Measurements from ENCODE around the gene OGFRL1.
"Not testable (repeated sequence)": the region's sequence is repeated elsewhere in the genome, so short reads cannot be mapped to it uniquely, and the experiment has no call there.

Gene OGFRL1

DNA sequence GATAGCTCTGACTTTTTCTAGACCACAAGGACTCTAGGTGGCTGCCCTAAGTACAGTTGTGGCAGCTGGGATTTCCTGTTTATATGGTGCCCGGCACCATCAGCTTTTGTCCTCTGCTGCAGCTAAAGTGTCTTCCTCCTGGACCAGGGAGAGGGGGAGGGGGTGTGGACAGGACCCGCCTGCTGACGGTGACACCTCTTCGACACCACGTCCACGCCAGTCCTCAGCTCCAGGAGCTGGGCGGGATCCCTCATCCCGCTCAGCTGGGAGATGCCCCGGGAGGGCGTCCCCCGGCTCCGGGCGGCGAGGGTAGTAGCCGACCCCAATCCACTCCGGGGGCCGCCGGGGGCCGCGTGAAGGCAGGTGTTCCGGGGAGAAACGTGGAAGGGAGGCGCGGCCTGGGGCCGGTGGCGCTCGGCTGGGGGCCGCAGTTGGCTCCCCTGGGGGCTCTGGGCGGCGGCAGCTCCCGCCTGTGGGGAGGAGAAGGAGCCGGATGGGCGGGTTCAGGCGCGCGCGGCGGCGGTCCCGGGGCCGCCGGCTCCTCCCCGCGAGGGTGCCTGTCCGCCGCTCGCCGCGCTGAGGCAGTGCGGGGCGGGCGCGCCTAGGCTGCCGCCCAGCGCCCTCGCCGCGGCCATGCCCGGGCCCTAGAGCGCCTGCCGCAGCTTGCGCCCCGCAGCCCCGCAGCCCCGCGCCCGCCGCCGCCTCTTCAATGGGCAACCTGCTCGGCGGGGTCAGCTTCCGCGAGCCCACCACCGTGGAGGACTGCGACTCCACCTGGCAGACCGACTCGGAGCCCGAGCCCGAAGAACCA lies at the start of gene OGFRL1:
Gene OGFRL1, plus strand, starts transcription at position 584 of the 811 bp plus-strand sequence. Its CDS starts 126 bp downstream, at position 710.
- DNase-seq = peak; percentile 75 to 85

DNA sequence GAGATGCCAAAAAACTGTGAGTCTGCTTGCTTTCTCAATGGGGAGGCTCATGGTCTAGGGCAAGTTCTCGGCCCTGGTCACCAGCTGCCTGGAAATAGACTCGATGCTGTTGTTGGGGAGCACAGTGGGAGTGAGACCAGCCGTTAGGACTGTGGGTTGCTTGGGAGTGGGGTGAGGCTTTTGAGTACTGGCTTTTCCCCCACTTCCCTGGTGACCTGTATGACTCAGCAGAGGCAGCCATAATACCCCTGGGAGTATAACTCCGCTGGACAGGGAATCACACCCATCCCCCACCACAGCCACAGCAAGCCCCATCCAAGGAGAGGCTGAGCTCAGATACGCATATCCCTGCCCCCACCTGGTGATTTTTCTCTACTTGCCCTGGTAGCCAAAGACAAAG lies 48.9 kb upstream of the OGFRL1 start:
- DNase-seq = no peak

DNA sequence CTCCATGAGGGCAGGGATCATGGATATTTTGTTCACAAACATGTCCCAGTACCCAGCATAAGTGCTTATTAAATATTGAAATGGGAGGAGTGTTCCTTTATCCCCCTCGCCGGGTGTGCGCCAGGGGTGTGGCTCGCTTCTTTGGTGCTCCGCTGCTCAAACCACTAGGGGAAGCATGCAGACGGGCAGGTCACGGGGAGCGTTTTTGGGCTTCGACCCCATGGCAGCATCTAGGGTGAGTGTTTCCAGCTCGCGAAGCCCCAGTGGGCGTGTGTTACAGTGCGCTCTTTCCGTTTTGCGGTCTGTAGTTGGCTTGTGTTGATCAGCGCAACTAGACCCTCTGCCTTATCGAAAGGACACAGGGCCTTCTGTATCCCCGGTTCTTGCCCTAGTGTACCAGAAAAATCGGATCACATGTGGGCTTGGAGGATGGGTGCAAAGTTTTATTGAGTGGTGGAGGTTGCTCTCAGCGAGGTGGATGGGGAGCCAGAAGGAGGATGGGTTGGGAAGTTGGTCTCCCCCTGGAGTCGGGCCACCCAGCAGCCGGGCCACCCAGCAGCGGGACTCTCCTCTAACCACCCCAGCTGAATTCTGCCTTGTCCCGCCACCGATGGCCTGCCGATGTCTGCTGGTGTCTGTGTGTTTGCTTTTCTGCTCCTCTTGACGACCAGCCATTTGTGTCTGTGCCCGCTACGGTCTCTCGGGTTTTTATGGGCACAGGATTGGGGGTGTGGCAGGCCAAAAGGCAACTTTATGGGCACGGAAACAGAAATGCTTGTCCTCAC lies 43.2 kb upstream of the OGFRL1 start:
- no peak for DNase-seq

DNA sequence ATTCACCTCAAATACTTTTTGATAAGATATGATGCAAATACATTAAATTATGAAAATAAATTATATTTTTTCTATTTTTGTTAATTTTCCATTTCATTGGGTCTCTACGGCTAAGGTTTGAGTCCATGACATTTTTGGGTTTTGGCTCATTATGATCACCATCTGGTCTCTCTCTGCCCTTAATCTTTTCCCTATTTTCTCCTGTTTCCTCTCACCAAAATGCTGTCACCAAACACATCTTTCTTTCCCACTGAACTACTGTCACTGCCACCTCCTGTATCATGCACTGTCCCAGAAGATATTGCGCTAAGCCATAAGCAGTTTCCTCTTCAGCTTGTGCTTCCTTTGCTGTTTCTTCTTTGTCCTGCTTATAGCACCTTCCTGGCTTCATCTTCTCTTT lies 42.0 kb upstream of the OGFRL1 start:
- DNase-seq = peak; percentile 3 to 16

DNA sequence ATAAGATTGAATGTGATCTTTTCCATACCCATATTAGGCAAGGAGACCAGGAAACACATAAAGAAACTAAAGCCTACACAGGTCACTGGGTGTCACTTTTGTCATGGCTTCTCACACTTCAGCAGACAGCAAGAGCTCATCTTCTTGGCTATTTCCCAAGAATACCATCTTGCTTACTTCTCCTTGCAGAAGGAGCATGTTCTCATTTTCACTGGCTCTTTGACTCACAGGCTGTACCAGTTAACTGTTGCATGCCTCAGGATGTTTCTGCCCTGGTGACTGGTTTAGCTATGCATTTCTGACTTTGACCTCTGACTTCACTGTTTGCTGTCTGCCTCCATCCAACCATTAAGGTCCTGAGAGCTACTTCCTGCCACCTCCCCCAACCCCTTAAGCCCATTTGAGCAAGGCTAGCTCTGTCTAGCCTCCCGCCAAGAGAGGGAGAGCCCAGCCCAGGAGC lies 40.3 kb upstream of the OGFRL1 start:
- DNase-seq = peak in 1 of 2 experiments; percentile 20

DNA sequence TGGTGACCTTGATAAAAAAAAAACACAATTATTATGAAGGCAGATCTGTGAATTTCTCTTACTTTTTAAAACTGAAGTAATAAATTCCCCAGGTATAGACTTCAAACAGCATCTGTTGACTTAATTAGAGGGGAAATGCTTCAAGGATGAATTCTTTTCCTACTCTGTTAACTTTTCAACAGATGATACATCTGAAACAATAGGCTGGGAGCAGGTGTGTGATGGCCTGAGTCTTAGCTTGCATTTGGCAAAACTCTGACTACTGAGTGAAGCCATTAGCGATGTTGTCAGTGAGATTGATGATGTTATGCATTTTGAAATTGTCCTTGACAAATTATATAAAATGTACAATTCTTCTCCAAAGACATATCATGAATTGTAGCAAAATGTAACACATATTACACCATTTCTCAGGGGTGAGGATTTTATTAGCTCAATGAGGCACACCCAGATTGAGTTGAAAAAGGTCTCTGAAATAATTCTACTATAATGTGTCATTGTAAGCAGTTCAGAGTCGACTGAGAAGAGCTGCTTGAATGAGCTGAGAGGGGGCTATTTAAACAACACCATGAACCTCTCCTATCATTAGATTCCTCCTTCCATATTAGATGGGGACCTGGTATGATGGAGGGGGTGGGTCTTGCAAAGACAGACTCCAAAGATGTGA lies 39.6 kb upstream of the OGFRL1 start:
- DNase-seq = no peak

DNA sequence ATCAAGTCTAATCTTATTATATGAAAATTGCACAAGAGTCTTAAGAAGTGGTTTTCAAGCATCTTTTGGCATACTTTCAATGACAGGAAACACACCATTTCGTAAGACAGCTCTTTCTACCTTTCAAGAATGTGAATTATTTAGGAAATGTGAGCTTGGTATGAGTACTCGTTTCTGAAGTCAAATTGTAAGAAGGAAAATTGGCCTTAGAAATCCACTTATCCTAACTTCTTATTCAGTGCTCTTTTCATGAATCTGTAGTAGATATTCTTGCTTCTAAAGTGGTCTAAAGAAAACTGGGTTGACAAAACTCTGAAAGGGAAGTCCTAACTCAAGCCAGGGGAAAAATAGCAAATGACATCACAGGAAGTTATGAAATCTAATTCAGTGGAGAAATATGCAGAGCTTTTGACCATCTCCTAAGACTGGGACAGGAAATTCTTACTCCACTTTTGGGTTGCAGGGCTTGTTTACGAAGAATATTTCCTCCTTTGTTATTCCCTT lies 38.5 kb upstream of the OGFRL1 start:
- DNase-seq = no peak

DNA sequence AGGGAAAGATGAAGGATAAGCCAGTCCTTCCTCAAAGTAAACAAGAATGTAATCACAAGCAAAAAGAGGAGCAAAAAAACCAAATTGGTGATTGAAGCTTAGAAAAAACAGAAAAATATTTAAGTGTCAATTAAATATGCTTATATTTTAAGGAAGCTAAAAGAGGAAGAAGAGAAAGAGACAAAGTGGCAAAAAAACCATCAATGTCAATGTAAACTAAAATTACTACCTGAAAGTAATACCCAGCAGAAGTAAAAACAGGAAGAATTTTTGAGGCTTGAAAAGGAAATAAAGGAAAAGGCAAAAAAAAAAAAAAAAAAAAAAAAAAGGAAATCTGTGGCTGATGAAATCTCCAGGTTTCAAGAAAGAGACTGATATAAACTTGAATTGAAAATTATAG lies 36.2 kb upstream of the OGFRL1 start:
- DNase-seq = no peak

DNA sequence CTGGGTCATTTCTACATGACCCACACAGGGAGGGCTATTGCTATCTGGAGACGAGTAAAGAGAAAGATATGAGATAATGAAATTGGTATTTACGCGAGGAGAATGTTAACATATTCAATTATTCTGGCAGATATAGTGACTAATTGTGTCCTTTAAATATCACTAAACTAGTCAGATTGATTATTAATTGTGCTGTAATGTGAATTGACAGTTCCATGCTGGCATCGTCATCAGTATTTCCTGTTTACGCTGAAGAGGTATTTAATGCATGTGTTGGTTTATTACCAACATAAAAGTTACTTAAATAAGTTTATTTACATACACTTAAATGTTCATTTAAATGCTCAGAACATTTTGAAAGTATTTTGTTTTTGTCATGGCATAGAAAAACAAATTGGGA lies 35.7 kb upstream of the OGFRL1 start:
- no peak for DNase-seq

DNA sequence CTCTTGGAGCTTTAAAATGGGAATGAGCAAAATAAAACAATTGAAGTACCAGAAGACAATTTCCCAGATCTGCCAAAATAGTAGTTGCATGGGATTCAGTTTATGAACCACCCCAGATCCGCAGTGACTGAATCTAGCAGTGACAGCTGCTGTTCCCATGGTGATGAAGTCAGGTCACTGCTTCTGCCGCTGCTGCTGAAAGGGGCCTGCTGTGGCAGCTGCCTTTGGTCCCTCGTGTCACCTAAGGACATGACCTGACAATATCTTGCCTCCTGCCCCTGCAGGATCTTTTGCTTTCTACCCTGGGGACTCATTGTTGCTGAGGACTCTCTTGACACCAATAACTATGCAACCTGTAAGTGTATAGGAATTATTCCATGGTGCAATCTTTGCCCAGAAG lies 34.3 kb upstream of the OGFRL1 start:
- DNase-seq = peak; percentile 41 to 86

DNA sequence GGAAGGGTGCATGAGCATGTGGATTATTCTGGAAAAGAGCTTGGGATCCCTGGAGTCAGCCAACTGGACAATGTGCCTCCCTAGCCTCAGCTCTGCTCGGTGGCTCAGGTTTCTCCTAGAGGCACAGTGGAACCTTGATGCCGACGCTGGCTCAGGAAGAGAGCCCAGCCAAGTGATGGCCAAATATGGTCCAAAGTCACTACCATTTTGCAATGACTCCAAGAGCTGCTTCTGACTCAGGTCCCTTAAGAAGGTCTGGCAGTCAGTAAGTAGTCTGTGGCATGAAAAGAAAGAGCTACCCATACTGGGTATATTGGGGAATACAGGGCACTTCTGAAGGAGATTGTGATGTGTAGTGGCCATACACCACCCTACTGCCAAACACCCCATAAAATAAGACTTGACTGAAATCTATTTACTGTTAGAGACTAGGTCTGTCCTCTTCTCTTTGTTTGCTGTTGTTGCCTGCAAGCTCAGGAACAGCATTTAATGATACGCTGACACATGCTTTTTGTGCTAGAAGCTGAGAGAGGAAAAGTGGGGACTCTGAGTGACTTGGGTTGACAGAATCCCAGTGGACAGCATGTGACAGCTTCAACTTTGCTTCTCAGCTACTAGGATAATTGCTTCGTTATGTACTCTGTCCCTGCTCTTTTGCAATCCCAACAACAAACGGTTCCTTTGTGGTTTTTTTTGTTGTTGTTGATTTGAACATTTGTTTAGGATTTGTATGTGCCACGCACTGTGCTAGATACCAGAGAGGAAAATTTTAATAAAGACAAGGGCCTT lies 30.3 kb upstream of the OGFRL1 start:
- no peak for DNase-seq

DNA sequence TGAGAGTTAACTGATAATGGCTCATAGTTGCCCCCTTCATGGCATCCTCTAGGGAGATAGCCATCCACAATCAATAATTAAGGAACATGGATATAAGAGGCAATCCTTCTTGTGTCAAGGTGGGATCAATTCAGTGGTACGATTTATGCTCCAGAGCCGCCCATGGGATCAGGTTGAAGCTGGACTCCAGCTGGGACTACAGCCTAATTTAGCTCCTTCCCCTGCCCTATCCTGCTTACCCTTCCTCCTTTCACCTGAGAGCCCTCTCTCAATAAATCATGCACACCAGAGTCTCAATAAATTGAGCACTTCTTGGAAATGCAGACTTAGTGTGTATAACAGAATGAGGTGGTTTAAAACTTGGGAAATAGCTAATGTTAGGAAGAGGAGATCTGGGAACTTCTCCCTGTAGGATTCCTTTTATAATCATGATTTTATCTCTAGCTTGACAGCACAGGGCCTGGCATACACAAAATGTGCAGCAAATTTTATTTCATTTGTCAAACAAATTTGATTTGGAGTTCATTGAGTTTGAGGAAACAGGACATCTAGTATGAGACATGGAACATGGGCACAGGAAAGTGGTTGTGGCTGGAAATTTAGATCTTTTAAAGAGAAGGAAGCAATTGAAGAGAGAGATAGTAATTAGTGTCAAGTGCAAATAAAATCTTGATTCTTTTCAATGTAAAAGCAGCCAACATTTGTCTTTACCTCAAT lies 28.6 kb upstream of the OGFRL1 start:
- no peak for DNase-seq

DNA sequence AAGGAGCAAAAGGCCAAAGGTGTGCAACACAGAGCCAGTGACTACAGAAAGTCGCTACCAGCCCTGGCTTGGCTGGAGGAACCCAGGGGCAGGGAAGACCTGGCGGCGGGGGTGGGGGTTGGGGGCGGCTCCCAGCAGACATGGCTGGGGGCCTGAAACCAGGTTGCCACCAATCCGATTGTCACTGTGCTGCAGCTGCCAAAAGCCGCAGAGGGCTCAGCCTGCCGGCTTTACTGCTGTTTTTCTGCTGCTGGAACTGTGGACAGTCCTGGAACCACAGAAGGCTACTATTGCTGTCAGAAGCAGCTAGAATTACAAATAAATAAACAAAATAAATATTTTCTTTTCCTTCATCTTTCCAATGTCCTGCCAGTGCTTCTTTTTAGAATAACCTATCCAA lies 25.7 kb upstream of the OGFRL1 start:
- DNase-seq = no peak

DNA sequence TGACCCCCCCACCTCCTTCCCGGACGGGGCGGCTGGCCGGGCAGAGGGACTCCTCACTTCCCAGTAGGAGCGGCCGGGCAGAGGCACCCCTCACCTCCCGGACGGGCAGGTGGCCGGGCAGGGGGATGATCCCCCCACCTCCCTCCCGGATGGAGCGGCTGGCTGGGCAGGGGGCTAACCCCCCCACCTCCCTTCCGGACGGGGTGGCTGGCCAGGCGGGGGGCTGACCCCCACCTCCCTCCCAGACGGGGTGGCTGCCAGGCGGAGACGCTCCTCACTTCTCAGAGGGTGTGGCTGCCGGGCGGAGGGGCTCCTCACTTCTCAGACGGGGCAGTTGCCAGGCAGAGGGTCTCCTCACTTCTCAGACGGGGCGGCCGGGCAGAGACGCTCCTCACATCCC lies 22.2 kb upstream of the OGFRL1 start:
- DNase-seq = not testable (repeated sequence)

DNA sequence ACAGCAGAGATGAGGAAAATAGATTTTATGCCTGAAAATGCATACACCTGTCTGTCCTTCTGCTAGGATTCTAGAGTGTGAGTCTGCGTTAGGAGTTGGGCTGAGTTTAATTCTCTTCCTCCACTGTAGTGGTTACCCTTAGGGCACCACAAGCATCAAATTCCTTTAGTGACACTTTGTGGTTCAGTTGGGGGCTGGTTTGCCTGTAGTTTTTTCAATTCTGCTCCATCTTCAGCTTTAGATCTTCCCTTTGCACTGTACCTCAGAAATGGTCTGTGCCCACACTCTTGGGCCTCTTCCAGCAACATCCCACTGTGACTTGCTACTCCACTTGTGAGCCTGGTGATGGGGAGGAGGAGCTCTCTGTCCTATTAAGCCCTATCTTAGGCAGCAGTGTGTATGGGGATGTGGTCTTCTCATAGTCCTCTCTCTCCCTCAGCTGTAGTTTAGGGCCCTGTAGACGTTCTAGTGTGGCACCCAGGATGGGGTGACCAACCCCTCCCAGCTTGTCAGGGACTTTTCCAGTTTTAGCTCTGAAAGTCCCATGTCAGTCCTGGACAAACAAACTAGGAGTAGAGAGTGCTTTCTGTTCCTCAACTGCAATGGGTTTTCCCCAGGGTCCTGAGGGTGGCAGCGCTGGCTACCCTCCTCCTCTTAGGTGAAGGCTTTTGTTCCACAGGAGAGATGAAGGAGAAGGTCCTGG lies 19.7 kb upstream of the OGFRL1 start:
- DNase-seq = no peak

DNA sequence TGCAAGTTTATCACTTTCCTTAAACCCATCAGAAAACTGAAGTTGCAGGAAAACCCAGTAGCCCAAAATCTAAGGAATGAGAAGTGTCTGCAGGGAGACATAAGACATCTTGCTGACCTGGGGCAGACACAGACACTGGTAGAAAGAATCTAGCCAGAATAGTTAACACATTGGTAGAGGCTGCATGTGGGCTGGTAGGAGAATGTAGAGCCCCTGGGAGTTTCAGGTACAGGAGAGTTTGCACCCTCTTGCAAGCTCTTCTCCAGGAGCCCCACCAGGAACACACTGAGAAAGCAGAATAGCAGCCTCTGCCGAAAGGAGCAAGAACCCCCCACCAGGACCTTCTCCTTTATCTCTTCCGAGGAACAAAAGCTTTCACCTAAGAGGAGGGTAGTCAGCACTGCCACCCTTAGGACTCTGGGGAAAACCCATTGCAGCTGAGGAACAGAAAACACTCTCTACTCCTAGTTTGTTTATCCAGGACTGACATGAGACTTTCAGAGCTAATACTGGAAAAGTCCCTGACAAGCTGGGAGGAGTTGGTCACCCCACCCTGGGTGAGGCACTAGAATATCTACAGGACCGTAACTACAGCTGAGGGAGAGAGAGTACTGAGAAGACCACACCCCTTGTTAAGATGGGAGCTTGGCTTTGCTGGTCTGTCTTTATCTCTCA lies 10.5 kb upstream of the OGFRL1 start:
- no peak for DNase-seq

DNA sequence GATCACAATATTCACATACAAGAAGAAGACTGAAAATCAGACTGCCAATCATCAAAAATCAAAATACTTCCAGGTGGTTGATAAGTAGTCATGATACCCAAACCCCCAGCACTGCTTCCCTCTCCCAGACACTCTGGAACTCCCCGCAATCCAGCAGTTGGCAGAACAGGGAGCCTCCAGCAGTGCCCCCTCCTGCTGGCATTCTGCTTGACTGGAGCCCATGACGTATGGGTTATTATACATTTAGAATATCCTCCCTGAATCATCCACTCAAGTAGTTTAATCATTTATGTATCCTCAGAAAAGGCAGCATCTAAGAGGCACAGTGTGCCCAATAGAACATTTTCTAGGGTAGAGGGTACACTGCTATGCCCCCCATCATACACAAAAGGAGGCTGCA lies 9.3 kb upstream of the OGFRL1 start:
- DNase-seq = no peak

DNA sequence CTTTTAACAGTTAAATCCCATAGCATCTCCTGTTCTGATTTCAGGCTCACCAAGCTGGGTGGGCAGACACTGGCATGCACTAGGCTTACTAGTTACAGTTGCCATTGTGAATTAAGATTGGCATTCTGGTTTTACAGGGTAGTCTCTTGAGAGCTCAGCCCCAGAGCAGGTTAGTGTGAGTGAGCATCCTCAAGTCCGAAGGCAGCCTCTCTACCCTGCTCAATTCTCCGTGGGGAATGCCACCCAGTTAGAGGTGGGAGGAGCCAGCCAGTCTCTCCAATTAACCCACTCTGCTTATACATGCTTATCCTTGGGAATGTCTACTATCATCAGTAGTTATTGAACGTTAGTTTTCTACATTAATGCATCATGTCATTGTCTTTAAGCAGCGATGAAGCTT lies 8.9 kb upstream of the OGFRL1 start:
- no peak for DNase-seq

DNA sequence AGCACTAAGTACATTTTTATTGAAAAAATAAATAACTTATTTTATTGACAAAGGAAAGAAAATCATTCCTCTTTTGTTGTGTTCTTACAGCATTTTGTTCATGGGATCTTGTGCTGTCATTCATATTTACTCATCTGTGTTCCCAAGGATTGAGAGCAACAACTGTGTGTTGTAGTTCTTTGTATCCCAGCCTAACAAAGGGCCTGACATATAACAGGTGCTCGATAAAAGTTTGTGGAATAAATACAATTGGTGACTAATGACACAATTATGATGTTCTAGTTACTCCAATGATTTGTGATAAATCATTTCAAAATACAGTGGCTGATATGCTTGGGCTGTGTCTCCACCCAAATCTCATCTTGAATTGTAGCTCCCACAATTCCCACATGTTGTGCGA lies 7.9 kb upstream of the OGFRL1 start:
- DNase-seq = no peak

DNA sequence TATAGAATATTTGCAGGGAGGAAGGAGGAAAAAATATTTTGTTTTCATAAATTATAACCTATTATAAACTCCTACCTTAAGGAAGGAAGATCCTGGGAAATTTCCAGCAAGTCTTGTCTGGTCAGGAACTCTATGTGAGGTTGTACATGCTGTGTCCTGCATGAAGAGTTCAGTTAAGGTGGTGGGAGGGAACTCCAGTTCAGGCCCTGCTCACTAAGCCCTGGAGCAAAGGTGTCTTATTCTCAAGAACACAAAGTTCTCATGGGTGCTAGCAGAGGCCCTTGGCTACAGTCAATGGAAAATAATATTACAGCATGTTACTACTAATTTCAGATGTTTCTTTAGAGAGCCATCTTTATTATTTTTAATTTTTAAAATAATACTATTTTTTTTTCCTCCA lies 3.8 kb upstream of the OGFRL1 start:
- DNase-seq = no peak

DNA sequence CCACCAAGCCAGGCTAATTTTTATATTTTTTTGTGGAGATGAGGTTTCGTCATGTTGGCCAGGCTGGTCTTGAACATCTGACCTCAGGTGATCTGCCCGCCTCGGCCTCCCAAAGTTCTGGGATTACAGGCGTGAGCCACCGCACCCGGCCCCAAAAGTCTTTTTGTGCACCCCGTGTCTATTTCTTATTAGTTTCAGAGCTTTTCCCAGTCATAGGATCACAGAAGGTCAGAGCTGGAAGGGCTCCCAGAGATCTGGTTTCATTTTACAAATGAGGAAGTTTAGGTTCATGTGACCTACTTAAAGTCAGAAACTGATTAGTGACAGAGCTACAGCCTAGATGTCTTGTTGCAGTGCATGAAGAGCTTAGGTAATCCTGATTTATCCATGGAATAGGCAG lies 1.6 kb upstream of the OGFRL1 start:
- peak; percentile 9 to 70 for DNase-seq

Data from NCI-H524 (cell line).